Keratinocyte (primary cell): ENCODE data around the gene DGKA. TPM values are rescaled to one million over a fixed set of nuclear protein-coding genes. Genes with fewer than 3 reads are reported as not detected.
"Not testable (repeated sequence)": the region's sequence is repeated elsewhere in the genome, so short reads cannot be mapped to it uniquely, and the experiment has no call there.

Experiments
- DNase-seq: peaks from one replicate; pipeline ENCODE4 v3.0.0-alpha.2; 2011; ENCODE audit warnings: low read depth, missing footprints, low spot score
- FAIRE-seq: peaks from 2 replicates; lab custom pipeline; 2011; peaks lifted over from hg19 to GRCh38; lab: Jason Lieb, UNC
- H2AFZ ChIP-seq: 2 replicates; pipeline ENCODE4 v1.6.0; 2012; ENCODE audit warnings: low read length, control low read depth, inconsistent platforms; ENCODE audit not compliant: control insufficient read depth
- H3K27ac ChIP-seq: 2 replicates; pipeline ENCODE4 v1.5.1; 2011; ENCODE audit warnings: low read length; ENCODE audit not compliant: control insufficient read depth, insufficient read depth
- H3K27me3 ChIP-seq: 3 replicates; pipeline ENCODE4 v1.6.0; 2011; ENCODE audit warnings: low read length; ENCODE audit not compliant: control insufficient read depth, insufficient read depth; ENCODE audit errors: extremely low read depth
- H3K36me3 ChIP-seq, 2 experiments: 2 replicates in 1 of 2; 3 replicates in 1 of 2; pipeline ENCODE4 v1.5.1; 2011; ENCODE audit warnings: low read length in 2 of 2, mild to moderate bottlenecking in 1 of 2; ENCODE audit not compliant: control insufficient read depth in 2 of 2, insufficient read depth in 2 of 2; ENCODE audit errors: extremely low read depth in 1 of 2
- H3K4me1 ChIP-seq: 3 replicates; pipeline ENCODE4 v1.5.1; 2011; ENCODE audit warnings: low read length; ENCODE audit not compliant: control insufficient read depth, insufficient read depth; ENCODE audit errors: extremely low read depth
- H3K4me2 ChIP-seq: 3 replicates; pipeline ENCODE4 v1.6.0; 2011; ENCODE audit warnings: low read depth, low read length; ENCODE audit not compliant: control insufficient read depth, insufficient read depth; ENCODE audit errors: extremely low read depth
- H3K4me3 ChIP-seq, 3 experiments: fragments of 200-600 bp in 1 of 3; sonication (generic) in 1 of 3; 2 replicates in 2 of 3; 3 replicates in 1 of 3; pipeline ENCODE4 v1.5.1; 2011 to 2016; ENCODE audit warnings: low read length in 3 of 3, mild to moderate bottlenecking in 3 of 3, control low read depth in 2 of 3, inconsistent platforms in 1 of 3, low read depth in 1 of 3, mixed read lengths in 1 of 3, mixed run types in 1 of 3, moderate library complexity in 1 of 3; ENCODE audit not compliant: control insufficient read depth in 2 of 3, insufficient read depth in 2 of 3; ENCODE audit errors: extremely low read depth in 1 of 3
- H3K79me2 ChIP-seq: 2 replicates; pipeline ENCODE4 v1.6.0; 2012; ENCODE audit warnings: low read length; ENCODE audit not compliant: control insufficient read depth, insufficient read depth
- H3K9ac ChIP-seq: 3 replicates; pipeline ENCODE4 v1.6.0; 2011; ENCODE audit warnings: low read length; ENCODE audit not compliant: control insufficient read depth, insufficient read depth; ENCODE audit errors: extremely low read depth
- H3K9me1 ChIP-seq: 3 replicates; pipeline ENCODE4 v1.6.0; 2011; ENCODE audit warnings: low read length; ENCODE audit not compliant: control insufficient read depth, insufficient read depth; ENCODE audit errors: extremely low read depth
- H3K9me3 ChIP-seq: 2 replicates; pipeline ENCODE4 v1.5.1; 2012; ENCODE audit warnings: low read depth, low read length; ENCODE audit not compliant: control insufficient read depth
- H4K20me1 ChIP-seq: 3 replicates; pipeline ENCODE4 v1.6.0; 2011; ENCODE audit warnings: low read length; ENCODE audit not compliant: control insufficient read depth, insufficient read depth; ENCODE audit errors: extremely low read depth
- CTCF ChIP-seq, 3 experiments: IDR thresholded peaks in 1 of 3; conservative IDR thresholded peaks in 1 of 3; optimal IDR thresholded peaks in 1 of 3; 2 replicates in 2 of 3; 3 replicates in 1 of 3; pipeline versions ENCODE3 to v1.5.1; 2011; ENCODE audit warnings: low read length in 3 of 3, mild to moderate bottlenecking in 3 of 3, moderate library complexity in 2 of 3, control low read depth in 1 of 3, inconsistent platforms in 1 of 3; ENCODE audit not compliant: insufficient read depth in 2 of 3; ENCODE audit errors: extremely low read depth in 1 of 3
- EZH2 ChIP-seq: IDR thresholded peaks from one replicate; pipeline ENCODE4 v1.6.1; 2012; ENCODE audit warnings: inconsistent platforms, mild to moderate bottlenecking, low read length, moderate library complexity
- dilution Hi-C: fragments of 300-500 bp; cut with MboI; formaldehyde crosslinking; loops from one replicate; pipeline ENCODE4 v1.7.0; 2020; ENCODE audit warnings: low sequenced_read_pairs; ENCODE audit not compliant: extremely low pct_ligation_motif_present
- polyA plus RNA-seq, 5 experiments: library from polyadenylated mRNA; depleted of rRNA in 3 of 5; stranded (reverse) in 3 of 5; stranded (forward) in 1 of 5; unstranded in 1 of 5; fragments of >200 nt; gene quantifications; 1 replicate in 1 of 5; 2 replicates in 3 of 5; 3 replicates in 1 of 5; pipeline versions ENCODE4 v1.2.1 to v1.2.3, GENCODE V29; 2011 to 2012; ENCODE audit warnings: missing spikeins in 2 of 5, low read depth in 1 of 5, low replicate concordance in 1 of 5

The DGKA gene
- polyA plus RNA-seq, 1 donor (not counting 4 experiments of a cell fraction or from before 2014, with no cell fraction given): 174 TPM

GRCh38 chr12:55915482-55915859, 15.5 kb upstream of the DGKA start:
- FAIRE-seq (no peak), DNase-seq (no peak)
- Histone ChIP-seq H3K4me1 (peaks cover 19% of the 10 kb centered on the region), H3K9me1 (no peaks in the 10 kb centered on the region), H3K36me3 (peaks cover 0 to 5% of the 10 kb centered on the region in 2 experiments), H4K20me1 (no peaks in the 10 kb centered on the region), H2AFZ (no peak overlapping the region), H3K9ac (no peak overlapping the region), H3K4me3 (no peak overlapping the region), H3K27ac (no peak overlapping the region), H3K9me3 (no peaks in the 10 kb centered on the region), H3K4me2 (peak overlapping the region; percentile 76), H3K27me3 (no peaks in the 10 kb centered on the region), H3K79me2 (peaks cover 48% of the 10 kb centered on the region)
- dilution Hi-C loops: no loop called here
- TF ChIP-seq CTCF (optimal IDR thresholded peaks at IDR 0.05 in 1 of 3, IDR thresholded peaks at IDR 0.05 in 1 of 3, conservative IDR thresholded peaks at IDR 0.05 in 1 of 3; ENCODE audit: extremely low read depth in 1 of 3, insufficient read depth in 2 of 3, low read length in 3 of 3) (no peak), EZH2 (no peak)

- H3K4me3 ChIP-seq, FAIRE-seq, H3K27me3 ChIP-seq, H3K9me3 ChIP-seq, H4K20me1 ChIP-seq, H2AFZ ChIP-seq, dilution Hi-C loops, H3K36me3 ChIP-seq, H3K4me2 ChIP-seq, DNase-seq, H3K9me1 ChIP-seq, H3K27ac ChIP-seq, H3K9ac ChIP-seq: not testable (repeated sequence)
- Histone ChIP-seq H3K79me2 (peaks cover 67% of the 10 kb centered on the region), H3K4me1 (peaks cover 16% of the 10 kb centered on the region)
Observed at GRCh38 chr12:55919032-55919431, 11.9 kb upstream of the DGKA start.

GRCh38 chr12:55922126-55922525, 8.8 kb upstream of the DGKA start:
- dilution Hi-C loops: no loop called here
- Histone ChIP-seq H3K36me3 (peaks cover 8 to 10% of the 10 kb centered on the region in 2 experiments), H3K4me3 (no peak overlapping the region), H3K9me3 (no peaks in the 10 kb centered on the region), H4K20me1 (no peaks in the 10 kb centered on the region), H3K4me2 (no peak overlapping the region), H3K4me1 (peaks cover 5% of the 10 kb centered on the region), H3K27me3 (no peaks in the 10 kb centered on the region), H2AFZ (no peak overlapping the region), H3K27ac (no peak overlapping the region), H3K9ac (no peak overlapping the region), H3K9me1 (no peaks in the 10 kb centered on the region), H3K79me2 (peaks cover 81% of the 10 kb centered on the region)
- TF ChIP-seq CTCF (optimal IDR thresholded peaks at IDR 0.05 in 1 of 3, IDR thresholded peaks at IDR 0.05 in 1 of 3, conservative IDR thresholded peaks at IDR 0.05 in 1 of 3; ENCODE audit: extremely low read depth in 1 of 3, insufficient read depth in 2 of 3, low read length in 3 of 3): no peak
- no peak for TF ChIP-seq EZH2
- DNase-seq (no peak), FAIRE-seq (no peak)

- not testable (repeated sequence) for H2AFZ ChIP-seq, H3K36me3 ChIP-seq
Observed at GRCh38 chr12:55923648-55924047, 7.3 kb upstream of the DGKA start.

More at GRCh38 chr12:55923648-55924047, 7.3 kb upstream of the DGKA start:
- H3K4me3 ChIP-seq, H3K9me1 ChIP-seq, H3K9me3 ChIP-seq, H4K20me1 ChIP-seq, dilution Hi-C loops, FAIRE-seq, H3K27ac ChIP-seq, H3K4me1 ChIP-seq, H3K4me2 ChIP-seq, DNase-seq, H3K9ac ChIP-seq, H3K27me3 ChIP-seq: not testable (repeated sequence)
- H3K79me2 ChIP-seq: peaks cover 78% of the 10 kb centered on the region
